Measurements from ENCODE around the gene MRPL58.

MRPL58 gene

GRCh38 chr17:74995847-74996246, 16.6 kb upstream of the MRPL58 start:
- Histone ChIP-seq H2AFZ (ENCODE audit: low read depth, low read length, severe bottlenecking) (no peak overlapping the region), H3K27me3 (ENCODE audit: low read length) (no peaks in the 10 kb centered on the region), H4K20me1 (ENCODE audit: low read depth, low read length) (no peaks in the 10 kb centered on the region), H3K4me3 (ENCODE audit: insufficient read depth, low read length, poor library complexity, severe bottlenecking) (no peak overlapping the region), H3K4me2 (ENCODE audit: low read depth, low read length, poor library complexity, severe bottlenecking) (no peak overlapping the region), H3K36me3 (ENCODE audit: low read length) (no peaks in the 10 kb centered on the region), H3K9me3 (ENCODE audit: insufficient read depth, low read length) (no peaks in the 10 kb centered on the region), H3F3A (ENCODE audit: insufficient read depth) (no peaks in the 10 kb centered on the region), H3K9ac (ENCODE audit: low read length) (no peak overlapping the region), H3K27ac (ENCODE audit: low read depth, low read length) (no peak overlapping the region), H3K79me2 (ENCODE audit: insufficient read depth, low read length) (no peaks in the 10 kb centered on the region), H3K9me2 (replicated peaks; ENCODE audit: insufficient read depth, low read length) (no peaks in the 10 kb centered on the region)
- TF ChIP-seq, protein P1, sequence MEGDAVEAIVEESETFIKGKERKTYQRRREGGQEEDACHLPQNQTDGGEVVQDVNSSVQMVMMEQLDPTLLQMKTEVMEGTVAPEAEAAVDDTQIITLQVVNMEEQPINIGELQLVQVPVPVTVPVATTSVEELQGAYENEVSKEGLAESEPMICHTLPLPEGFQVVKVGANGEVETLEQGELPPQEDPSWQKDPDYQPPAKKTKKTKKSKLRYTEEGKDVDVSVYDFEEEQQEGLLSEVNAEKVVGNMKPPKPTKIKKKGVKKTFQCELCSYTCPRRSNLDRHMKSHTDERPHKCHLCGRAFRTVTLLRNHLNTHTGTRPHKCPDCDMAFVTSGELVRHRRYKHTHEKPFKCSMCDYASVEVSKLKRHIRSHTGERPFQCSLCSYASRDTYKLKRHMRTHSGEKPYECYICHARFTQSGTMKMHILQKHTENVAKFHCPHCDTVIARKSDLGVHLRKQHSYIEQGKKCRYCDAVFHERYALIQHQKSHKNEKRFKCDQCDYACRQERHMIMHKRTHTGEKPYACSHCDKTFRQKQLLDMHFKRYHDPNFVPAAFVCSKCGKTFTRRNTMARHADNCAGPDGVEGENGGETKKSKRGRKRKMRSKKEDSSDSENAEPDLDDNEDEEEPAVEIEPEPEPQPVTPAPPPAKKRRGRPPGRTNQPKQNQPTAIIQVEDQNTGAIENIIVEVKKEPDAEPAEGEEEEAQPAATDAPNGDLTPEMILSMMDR (IDR thresholded peaks at IDR 0.05; ENCODE audit: insufficient read depth, low read length, poor library complexity, severe bottlenecking): no peak
- TF ChIP-seq EZH2phosphoT487 (conservative IDR thresholded peaks at IDR 0.05; ENCODE audit: low read length): no peak

- Histone ChIP-seq H4K20me1 (ENCODE audit: low read depth, low read length) (no peaks in the 10 kb centered on the region), H3K27ac (ENCODE audit: low read depth, low read length) (no peak overlapping the region), H3K27me3 (ENCODE audit: low read length) (no peaks in the 10 kb centered on the region), H2AFZ (ENCODE audit: low read depth, low read length, severe bottlenecking) (no peak overlapping the region), H3F3A (ENCODE audit: insufficient read depth) (no peaks in the 10 kb centered on the region), H3K4me3 (ENCODE audit: insufficient read depth, low read length, poor library complexity, severe bottlenecking) (no peak overlapping the region), H3K4me2 (ENCODE audit: low read depth, low read length, poor library complexity, severe bottlenecking) (no peak overlapping the region), H3K9me2 (replicated peaks; ENCODE audit: insufficient read depth, low read length) (no peaks in the 10 kb centered on the region), H3K9ac (ENCODE audit: low read length) (no peak overlapping the region), H3K9me3 (ENCODE audit: insufficient read depth, low read length) (no peaks in the 10 kb centered on the region), H3K36me3 (ENCODE audit: low read length) (no peaks in the 10 kb centered on the region), H3K79me2 (ENCODE audit: insufficient read depth, low read length) (no peaks in the 10 kb centered on the region)
- TF ChIP-seq EZH2phosphoT487 (conservative IDR thresholded peaks at IDR 0.05; ENCODE audit: low read length): no peak
- TF ChIP-seq, protein P1 (IDR thresholded peaks at IDR 0.05; ENCODE audit: insufficient read depth, low read length, poor library complexity, severe bottlenecking): no peak
These were observed 13.7 kb upstream of the MRPL58 start for GRCh38 chr17:74998783-74999182.

DNA sequence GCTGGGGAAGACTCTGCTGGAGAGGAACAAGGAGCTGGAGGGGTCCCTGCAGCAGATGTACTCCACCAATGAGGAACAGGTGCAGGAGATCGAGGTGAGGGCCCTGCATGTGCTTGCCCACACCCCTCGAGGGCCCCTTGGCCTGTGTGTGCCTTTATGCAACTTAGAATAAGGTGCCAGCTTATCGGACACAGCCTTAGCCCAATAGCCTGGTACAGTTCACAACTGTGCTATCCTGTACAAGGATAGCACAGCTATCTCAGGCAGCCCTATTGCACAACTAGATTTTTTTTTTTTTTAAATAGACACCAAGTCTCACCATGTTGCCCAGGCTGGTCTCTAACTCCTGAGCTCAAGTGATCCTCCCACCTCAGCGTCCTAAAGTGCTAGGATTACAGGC, 12.9 kb upstream of the MRPL58 start:
- Histone ChIP-seq H2AFZ (ENCODE audit: low read depth, low read length, severe bottlenecking) (no peak overlapping the region), H3F3A (ENCODE audit: insufficient read depth) (no peaks in the 10 kb centered on the region), H3K9me2 (replicated peaks; ENCODE audit: insufficient read depth, low read length) (no peaks in the 10 kb centered on the region), H3K36me3 (ENCODE audit: low read length) (no peaks in the 10 kb centered on the region), H3K9me3 (ENCODE audit: insufficient read depth, low read length) (no peaks in the 10 kb centered on the region), H3K79me2 (ENCODE audit: insufficient read depth, low read length) (no peaks in the 10 kb centered on the region), H3K4me3 (ENCODE audit: insufficient read depth, low read length, poor library complexity, severe bottlenecking) (no peak overlapping the region), H3K27me3 (ENCODE audit: low read length) (no peaks in the 10 kb centered on the region), H3K9ac (ENCODE audit: low read length) (no peak overlapping the region), H3K27ac (ENCODE audit: low read depth, low read length) (no peak overlapping the region), H4K20me1 (ENCODE audit: low read depth, low read length) (no peaks in the 10 kb centered on the region), H3K4me2 (ENCODE audit: low read depth, low read length, poor library complexity, severe bottlenecking) (no peak overlapping the region)
- TF ChIP-seq EZH2phosphoT487 (conservative IDR thresholded peaks at IDR 0.05; ENCODE audit: low read length): no peak
- TF ChIP-seq, protein P1 (IDR thresholded peaks at IDR 0.05; ENCODE audit: insufficient read depth, low read length, poor library complexity, severe bottlenecking): no peak

All from SU-DHL-6 (cell line).